HG03039 (cell line): ENCODE measurements around the gene ATP10A.
A peak's percentile ranks its signal among the peaks of the same experiment; 100 is the strongest.

ENCODE experiments used
- ATAC-seq: cut with Tn5 transposase; IDR thresholded peaks from one replicate; pipeline ENCODE4 v1.9.1; 2021; ENCODE audit warnings: mild to moderate bottlenecking, moderate library complexity; ENCODE audit not compliant: unreplicated experiment

Gene ATP10A

GRCh38 chr15:25797035-25797434 lies 66.1 kb downstream of the ATP10A start:
- ATAC-seq: no peak

- ATAC-seq: no peak
These were observed 66.7 kb downstream of the ATP10A start for GRCh38 chr15:25796395-25796794.

GRCh38 chr15:25795712-25796111 lies 67.4 kb downstream of the ATP10A start:
- no peak for ATAC-seq

GRCh38 chr15:25795061-25795460 lies 68.1 kb downstream of the ATP10A start:
- no peak for ATAC-seq

GRCh38 chr15:25793354-25794050 lies 69.6 kb downstream of the ATP10A start:
- peak; percentile 74 for ATAC-seq

GRCh38 chr15:25792128-25792527 lies 71.0 kb downstream of the ATP10A start:
- ATAC-seq: no peak

GRCh38 chr15:25790000-25790660 lies 73.0 kb downstream of the ATP10A start:
- no peak for ATAC-seq

- no peak for ATAC-seq
These were observed 73.5 kb downstream of the ATP10A start for GRCh38 chr15:25789616-25789999.

GRCh38 chr15:25789211-25789610 lies 73.9 kb downstream of the ATP10A start:
- ATAC-seq: no peak

GRCh38 chr15:25787855-25788520 lies 75.1 kb downstream of the ATP10A start:
- ATAC-seq: no peak

- no peak for ATAC-seq
These were observed 75.7 kb downstream of the ATP10A start for GRCh38 chr15:25787381-25787780.

- no peak for ATAC-seq
These were observed 77.1 kb downstream of the ATP10A start for GRCh38 chr15:25786040-25786439.

GRCh38 chr15:25785641-25786025 lies 77.5 kb downstream of the ATP10A start:
- no peak for ATAC-seq

- ATAC-seq: no peak
These were observed 78.1 kb downstream of the ATP10A start for GRCh38 chr15:25784876-25785640.

GRCh38 chr15:25783607-25784540 lies 79.3 kb downstream of the ATP10A start:
- ATAC-seq: no peak

- no peak for ATAC-seq
These were observed 80.0 kb downstream of the ATP10A start for GRCh38 chr15:25783134-25783533.

- no peak for ATAC-seq
These were observed 82.5 kb downstream of the ATP10A start for GRCh38 chr15:25780479-25781255.

- no peak for ATAC-seq
These were observed 85.0 kb downstream of the ATP10A start for GRCh38 chr15:25778161-25778560.

- no peak for ATAC-seq
These were observed 86.1 kb downstream of the ATP10A start for GRCh38 chr15:25777037-25777436.
